Caco-2 (cell line): ENCODE results near the gene PRKAG2. TPM values are rescaled to one million over a fixed set of nuclear protein-coding genes. Genes with fewer than 3 reads are reported as not detected.

ENCODE experiments used
- BruUV-seq: library from RNA; stranded (reverse); fragments of 400-500 nt; replicated peaks from 2 replicates; lab custom pipeline; 2021; lab: Mats Ljungman, UMichigan
- CTCF ChIA-PET: fragments of 300-600 bp; sonication (Branson Sonifier 250); formaldehyde crosslinking; loops from one replicate; lab custom pipeline; 2022; ENCODE audit warnings: antibody characterized with exemption; lab: Charles Lee
- POLR2A ChIA-PET: fragments of 300-600 bp; sonication (Branson Sonifier 250); formaldehyde crosslinking; loops from one replicate; lab custom pipeline; 2022; ENCODE audit warnings: antibody characterized with exemption; lab: Charles Lee
- DNase-seq, 2 experiments: peaks; one replicate each; pipeline versions ENCODE4 v3.0.0 to v3.0.0-alpha.2; 2020 to 2022
- H3K27me3 ChIP-seq: replicated peaks from 2 replicates; pipeline ENCODE4 v1.6.0; 2011; ENCODE audit warnings: low read length; ENCODE audit not compliant: control insufficient read depth, insufficient read depth
- H3K36me3 ChIP-seq: 2 replicates; pipeline ENCODE4 v1.5.1; 2011; ENCODE audit warnings: low read length; ENCODE audit not compliant: control insufficient read depth, insufficient read depth
- H3K4me1 ChIP-seq: fragments of 250-450 bp; sonication (Bioruptor Pico); 2 replicates; pipeline ENCODE4 v1.5.1; 2020; ENCODE audit warnings: mild to moderate bottlenecking
- H3K4me3 ChIP-seq: 2 replicates; pipeline ENCODE4 v1.5.1; 2011; ENCODE audit warnings: low read depth, mild to moderate bottlenecking, control low read depth, low read length
- H3K9me3 ChIP-seq: fragments of 250-450 bp; sonication (Bioruptor Pico); 2 replicates; pipeline ENCODE4 v1.5.1; 2020; ENCODE audit warnings: mild to moderate bottlenecking, moderate library complexity
- H3K27ac Mint-ChIP-seq: one replicate; pipeline ENCODE4 v1.8.0; 2022; ENCODE audit warnings: mixed read lengths; ENCODE audit not compliant: unreplicated experiment
- H3K27me3 Mint-ChIP-seq: one replicate; pipeline ENCODE4 v1.8.0; 2022; ENCODE audit warnings: mixed read lengths; ENCODE audit not compliant: insufficient read depth, unreplicated experiment
- H3K36me3 Mint-ChIP-seq: one replicate; pipeline ENCODE4 v1.8.0; 2022; ENCODE audit warnings: mild to moderate bottlenecking, mixed read lengths; ENCODE audit not compliant: insufficient read depth, unreplicated experiment
- H3K4me1 Mint-ChIP-seq: one replicate; pipeline ENCODE4 v1.8.0; 2022; ENCODE audit warnings: low read depth, mixed read lengths; ENCODE audit not compliant: unreplicated experiment
- H3K4me3 Mint-ChIP-seq: one replicate; pipeline ENCODE4 v1.8.0; 2022; ENCODE audit warnings: mild to moderate bottlenecking, moderate library complexity, mixed read lengths; ENCODE audit not compliant: unreplicated experiment
- H3K9me3 Mint-ChIP-seq: one replicate; pipeline ENCODE4 v1.8.0; 2022; ENCODE audit warnings: mixed read lengths; ENCODE audit not compliant: unreplicated experiment
- CTCF ChIP-seq, 2 experiments: fragments of 200-600 bp in 1 of 2; IDR thresholded peaks; 1 replicate in 1 of 2; 2 replicates in 1 of 2; pipeline versions ENCODE4 v1.5.1 to v1.8.0; 2011 to 2022; ENCODE audit warnings: antibody characterized with exemption in 1 of 2, control low read depth in 1 of 2, inconsistent platforms in 1 of 2, low read depth in 1 of 2, low read length in 1 of 2, mild to moderate bottlenecking in 1 of 2, moderate library complexity in 1 of 2; ENCODE audit not compliant: insufficient read depth in 1 of 2, severe bottlenecking in 1 of 2, unreplicated experiment in 1 of 2
- intact Hi-C: fragments of 100-400 bp; cut with micrococcal nuclease; formaldehyde crosslinking; loops from one replicate; pipeline ENCODE4 v1.10.0; 2022; ENCODE audit not compliant: unreplicated experiment
- total RNA-seq: library from RNA; stranded (reverse); gene quantifications from 2 replicates; pipeline ENCODE4 v1.2.3, GENCODE V29; 2022

The PRKAG2 gene
- total RNA-seq, 1 experiment from 2014 or later, result 15.9 TPM

- no TSS peak for BruUV-seq
- ChIA-PET CTCF (no interaction called here), POLR2A (no interaction called here)
- no peak for TF ChIP-seq CTCF (IDR thresholded peaks at IDR 0.05; ENCODE audit: insufficient read depth in 1 of 2, low read depth in 1 of 2, low read length in 1 of 2, severe bottlenecking in 1 of 2, unreplicated experiment in 1 of 2)
- H3K27me3 ChIP-seq, result no peaks in the 10 kb centered on the region
- no peak overlapping the region for H3K27ac Mint-ChIP-seq
- H3K4me3 Mint-ChIP-seq, result no peak overlapping the region
- H3K4me1 Mint-ChIP-seq, result no peaks in the 10 kb centered on the region
- H3K9me3 Mint-ChIP-seq, result no peaks in the 10 kb centered on the region
- no peaks in the 10 kb centered on the region for H3K4me1 ChIP-seq
- H3K36me3 Mint-ChIP-seq, result no peaks in the 10 kb centered on the region
- H3K27me3 Mint-ChIP-seq, result no peaks in the 10 kb centered on the region
- no peaks in the 10 kb centered on the region for H3K9me3 ChIP-seq
- H3K4me3 ChIP-seq, result no peak overlapping the region
- intact Hi-C loops, result no loop called here
- H3K36me3 ChIP-seq, result no peaks in the 10 kb centered on the region
- DNase-seq, result no peak
Measured at GRCh38 chr7:151663382-151664100, 213.4 kb downstream of the PRKAG2 start.

DNA sequence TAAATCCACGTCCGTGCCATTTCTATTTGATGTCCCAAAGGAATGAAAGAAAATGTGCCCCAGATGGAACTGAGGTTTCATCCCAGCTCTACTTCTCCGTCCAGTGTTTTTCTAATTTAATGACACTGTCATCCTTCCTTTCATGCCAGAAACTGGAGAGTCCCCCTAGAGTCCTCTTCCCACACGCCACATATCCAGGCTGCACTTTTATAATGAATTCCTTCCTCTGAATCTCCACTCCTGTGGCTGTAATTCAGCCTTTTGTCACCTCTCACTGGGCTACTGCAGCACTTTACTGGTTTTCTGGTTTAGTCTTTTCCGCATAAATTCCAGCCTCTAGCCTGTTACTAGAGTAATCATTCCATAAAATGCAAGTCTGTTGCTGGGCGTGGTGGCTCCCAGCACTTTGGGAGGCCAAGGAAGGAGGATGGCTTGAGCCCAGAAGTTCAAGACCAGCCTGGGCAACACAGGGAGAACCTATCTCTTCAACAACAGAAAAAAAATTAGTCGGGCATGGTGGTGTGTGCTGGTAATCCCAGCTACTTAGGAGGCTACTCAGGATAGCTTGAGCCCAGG lies 214.6 kb downstream of the PRKAG2 start:
- H3K9me3 ChIP-seq, result no peaks in the 10 kb centered on the region
- H3K27me3 ChIP-seq, result no peaks in the 10 kb centered on the region
- H3K4me3 ChIP-seq, result no peak overlapping the region
- H3K9me3 Mint-ChIP-seq, result no peaks in the 10 kb centered on the region
- intact Hi-C loops, result no loop called here
- no peak for TF ChIP-seq CTCF (IDR thresholded peaks at IDR 0.05; ENCODE audit: insufficient read depth in 1 of 2, low read depth in 1 of 2, low read length in 1 of 2, severe bottlenecking in 1 of 2, unreplicated experiment in 1 of 2)
- H3K4me1 Mint-ChIP-seq, result no peaks in the 10 kb centered on the region
- ChIA-PET POLR2A (no interaction called here), CTCF (interaction anchor here (1.2 kb wide), 1 partner anchor 74 kb away, joined by 4 read pairs; no protein-coding TSS in a partner anchor)
- no TSS peak for BruUV-seq
- no peaks in the 10 kb centered on the region for H3K36me3 Mint-ChIP-seq
- no peaks in the 10 kb centered on the region for H3K36me3 ChIP-seq
- no peak for DNase-seq
- H3K27me3 Mint-ChIP-seq, result no peaks in the 10 kb centered on the region
- H3K4me1 ChIP-seq, result no peaks in the 10 kb centered on the region
- no peak overlapping the region for H3K27ac Mint-ChIP-seq
- no peak overlapping the region for H3K4me3 Mint-ChIP-seq

DNA sequence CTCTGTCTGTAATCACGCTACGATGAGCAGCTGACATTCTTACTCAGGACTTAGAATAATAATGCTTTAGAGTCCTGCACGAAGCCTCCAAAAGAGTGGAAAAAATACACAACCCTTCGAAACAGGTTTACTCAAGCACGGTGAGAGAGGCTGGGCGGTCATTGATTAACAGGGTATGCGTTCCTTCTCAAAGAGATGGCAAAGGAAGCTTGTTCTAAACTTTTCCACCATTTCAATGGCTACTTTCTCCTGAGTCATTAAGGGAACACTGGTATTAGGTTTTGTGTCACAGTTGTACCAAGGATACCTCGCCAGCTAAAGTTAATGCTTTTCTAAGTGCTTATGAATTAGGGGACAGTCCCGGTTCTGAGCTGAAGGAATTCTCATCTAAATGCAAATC lies 215.3 kb downstream of the PRKAG2 start:
- Mint-ChIP-seq H3K4me3 (no peak overlapping the region), H3K27me3 (no peaks in the 10 kb centered on the region), H3K4me1 (no peaks in the 10 kb centered on the region), H3K27ac (no peak overlapping the region), H3K36me3 (no peaks in the 10 kb centered on the region), H3K9me3 (no peaks in the 10 kb centered on the region)
- Histone ChIP-seq H3K27me3 (no peaks in the 10 kb centered on the region), H3K36me3 (no peaks in the 10 kb centered on the region), H3K4me3 (no peak overlapping the region), H3K9me3 (no peaks in the 10 kb centered on the region), H3K4me1 (no peaks in the 10 kb centered on the region)
- ChIA-PET POLR2A (no interaction called here), CTCF (interaction anchor here (0.5 to 1.2 kb wide), 3 partner anchors 35 to 1739 kb away, joined by 3 to 5 read pairs (median 4); no protein-coding TSS in a partner anchor)
- no peak for DNase-seq
- TF ChIP-seq CTCF (IDR thresholded peaks at IDR 0.05; ENCODE audit: insufficient read depth in 1 of 2, low read depth in 1 of 2, low read length in 1 of 2, severe bottlenecking in 1 of 2, unreplicated experiment in 1 of 2), result no peak
- intact Hi-C loops, result no loop called here
- no TSS peak for BruUV-seq
